WI38 (cell line): ENCODE measurements around the gene PSKH1.
A peak's percentile ranks its signal among the peaks of the same experiment; 100 is the strongest.
"Not testable (repeated sequence)": the region's sequence is repeated elsewhere in the genome, so short reads cannot be mapped to it uniquely, and the experiment has no call there.

Experiments
- H3K4me3 ChIP-seq: 2 replicates; pipeline ENCODE4 v1.5.1; 2011; ENCODE audit warnings: low read depth, mild to moderate bottlenecking, control low read depth, low read length
- TF ChIP-seq, protein P1 (sequence below): IDR thresholded peaks from 2 replicates; pipeline ENCODE4 v1.5.1; 2012; ENCODE audit warnings: low read depth, mild to moderate bottlenecking, control low read depth, low read length

Gene PSKH1

DNA sequence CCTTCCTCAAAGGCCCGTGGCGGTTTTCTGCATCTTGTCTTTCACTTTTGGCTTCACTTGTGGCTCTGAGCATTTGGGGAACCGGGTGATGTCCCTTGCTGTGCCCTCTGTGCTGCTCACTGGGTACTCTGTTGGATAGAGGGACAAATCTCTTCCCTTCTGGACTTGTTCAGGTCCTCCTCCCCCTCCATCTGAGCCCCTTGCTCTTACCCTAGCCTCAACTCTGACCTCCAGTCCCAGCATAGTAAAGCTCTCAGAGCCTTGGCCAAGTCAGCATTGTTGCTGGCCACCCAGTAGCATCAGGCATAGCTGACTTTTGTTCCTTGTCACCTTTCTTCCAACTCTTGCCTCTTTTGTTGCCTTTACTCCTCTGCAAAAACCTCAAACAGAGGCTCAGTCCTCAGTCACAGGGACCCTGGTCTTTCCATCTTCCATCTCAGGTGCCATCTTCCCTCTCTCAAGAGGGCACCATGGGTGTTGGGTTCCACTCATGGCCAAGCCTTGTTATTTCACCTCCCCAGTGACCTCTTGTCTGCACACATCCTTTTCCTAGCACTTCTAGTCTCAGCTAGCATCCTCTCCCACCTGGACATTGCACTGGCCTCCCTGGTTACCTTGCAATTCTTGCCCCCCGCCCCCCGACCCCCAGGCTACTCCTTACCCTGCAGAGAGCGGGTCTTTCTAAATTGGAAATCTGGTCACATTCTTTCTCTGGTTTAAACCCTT, 44.0 kb downstream of the PSKH1 start:
- TF ChIP-seq, protein P1, sequence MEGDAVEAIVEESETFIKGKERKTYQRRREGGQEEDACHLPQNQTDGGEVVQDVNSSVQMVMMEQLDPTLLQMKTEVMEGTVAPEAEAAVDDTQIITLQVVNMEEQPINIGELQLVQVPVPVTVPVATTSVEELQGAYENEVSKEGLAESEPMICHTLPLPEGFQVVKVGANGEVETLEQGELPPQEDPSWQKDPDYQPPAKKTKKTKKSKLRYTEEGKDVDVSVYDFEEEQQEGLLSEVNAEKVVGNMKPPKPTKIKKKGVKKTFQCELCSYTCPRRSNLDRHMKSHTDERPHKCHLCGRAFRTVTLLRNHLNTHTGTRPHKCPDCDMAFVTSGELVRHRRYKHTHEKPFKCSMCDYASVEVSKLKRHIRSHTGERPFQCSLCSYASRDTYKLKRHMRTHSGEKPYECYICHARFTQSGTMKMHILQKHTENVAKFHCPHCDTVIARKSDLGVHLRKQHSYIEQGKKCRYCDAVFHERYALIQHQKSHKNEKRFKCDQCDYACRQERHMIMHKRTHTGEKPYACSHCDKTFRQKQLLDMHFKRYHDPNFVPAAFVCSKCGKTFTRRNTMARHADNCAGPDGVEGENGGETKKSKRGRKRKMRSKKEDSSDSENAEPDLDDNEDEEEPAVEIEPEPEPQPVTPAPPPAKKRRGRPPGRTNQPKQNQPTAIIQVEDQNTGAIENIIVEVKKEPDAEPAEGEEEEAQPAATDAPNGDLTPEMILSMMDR, result no peak
- H3K4me3 ChIP-seq, result peak overlapping the region; percentile 85

DNA sequence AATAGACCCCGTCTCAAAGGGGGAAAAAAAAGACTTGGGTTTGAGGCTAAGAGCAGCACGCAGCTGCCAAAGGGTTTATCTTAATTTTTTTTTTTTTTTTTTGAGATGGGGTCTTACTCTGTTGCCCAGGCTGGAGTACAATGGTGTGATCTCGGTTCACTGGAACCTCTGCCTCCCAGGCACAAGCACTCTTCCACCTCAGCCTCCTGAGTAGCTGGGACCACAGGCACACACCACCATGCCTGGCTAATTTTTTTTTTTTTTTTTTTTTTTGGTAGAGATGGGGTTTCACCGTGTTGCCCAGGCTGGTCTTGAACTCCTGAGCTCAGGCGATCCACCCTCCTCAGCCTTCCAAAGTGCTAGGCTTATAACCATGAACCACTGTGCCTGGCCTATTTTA, 44.7 kb downstream of the PSKH1 start:
- not testable (repeated sequence) for H3K4me3 ChIP-seq

DNA sequence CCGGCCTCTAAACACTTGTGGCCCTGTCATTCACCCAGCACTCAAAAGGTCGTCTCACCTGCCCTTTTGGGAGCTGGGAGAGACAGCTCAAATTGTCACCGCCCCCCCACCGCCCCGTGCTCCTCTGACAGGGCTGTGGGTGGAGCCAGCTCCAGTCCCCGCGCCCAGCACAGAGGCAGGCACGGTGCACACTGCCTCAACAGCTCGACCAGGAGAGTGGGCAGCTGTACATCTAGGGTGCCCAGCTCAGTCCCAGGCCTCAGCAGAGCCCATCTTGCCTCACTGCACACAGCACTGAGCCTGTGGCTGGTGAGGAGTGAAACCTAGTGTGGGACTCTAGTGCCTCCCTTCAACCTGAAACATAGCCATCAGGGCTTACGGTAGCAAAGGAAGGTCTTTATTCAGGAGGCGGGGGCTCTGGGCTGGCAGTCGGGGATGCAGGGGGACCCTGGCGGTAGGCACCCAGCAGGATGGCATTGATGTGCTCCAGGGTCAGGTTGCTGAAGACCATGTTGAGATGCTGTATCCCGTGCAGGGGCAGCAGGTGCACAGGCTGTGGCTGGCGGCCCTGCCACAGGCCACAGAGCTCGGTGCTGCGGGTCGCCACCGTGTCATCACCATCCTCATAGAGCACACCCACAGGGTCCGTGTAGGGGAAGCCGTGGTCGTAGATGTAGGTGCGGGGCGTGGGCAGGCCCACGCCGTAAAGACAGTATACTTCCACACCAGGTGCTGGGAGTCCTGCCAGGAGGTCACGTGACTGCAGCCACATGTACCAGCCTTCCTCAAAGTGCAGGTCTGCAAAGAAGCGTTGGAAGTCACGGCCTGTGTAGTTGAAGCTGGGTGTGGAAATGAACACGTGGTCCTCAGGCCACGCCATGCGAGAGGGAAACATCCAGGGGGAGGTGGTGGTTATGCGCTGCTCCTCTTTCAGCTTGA, 46.7 kb downstream of the PSKH1 start:
- TF ChIP-seq, protein P1, result no peak

DNA sequence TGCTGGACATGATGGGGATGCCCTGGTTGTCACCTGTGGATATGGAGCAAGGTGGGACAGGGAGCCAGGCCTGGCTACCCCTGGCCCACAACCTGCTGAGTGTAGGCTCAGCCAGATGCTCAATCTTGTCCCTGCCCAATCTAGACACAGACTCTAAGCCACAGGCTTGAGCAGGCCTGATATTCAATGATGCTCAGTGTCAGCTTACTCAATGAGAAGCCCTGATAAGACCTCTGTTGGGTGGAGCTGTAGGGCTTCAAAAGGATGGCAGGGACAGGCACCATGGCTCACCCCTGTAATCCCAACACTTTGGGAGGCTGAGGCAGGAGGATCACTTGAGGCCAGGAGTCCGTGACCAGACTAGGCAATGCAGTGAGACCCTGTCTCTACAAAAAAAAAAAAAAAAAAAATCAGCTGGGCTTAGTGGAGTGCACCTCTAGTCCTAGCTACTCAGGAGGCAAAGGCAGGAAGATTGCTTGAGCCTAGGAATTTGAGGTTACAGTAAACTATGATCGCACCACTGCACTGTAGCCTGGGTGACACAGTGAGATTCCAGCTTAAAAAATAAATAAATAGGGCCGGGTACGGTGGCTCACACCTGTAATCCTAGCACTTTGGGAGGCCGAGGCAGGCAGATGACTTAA, 47.5 kb downstream of the PSKH1 start:
- H3K4me3 ChIP-seq, result no peak overlapping the region
- TF ChIP-seq, protein P1, result no peak

More for the DNA sequence above, 46.7 kb downstream of the PSKH1 start:
- no peak overlapping the region for H3K4me3 ChIP-seq

DNA sequence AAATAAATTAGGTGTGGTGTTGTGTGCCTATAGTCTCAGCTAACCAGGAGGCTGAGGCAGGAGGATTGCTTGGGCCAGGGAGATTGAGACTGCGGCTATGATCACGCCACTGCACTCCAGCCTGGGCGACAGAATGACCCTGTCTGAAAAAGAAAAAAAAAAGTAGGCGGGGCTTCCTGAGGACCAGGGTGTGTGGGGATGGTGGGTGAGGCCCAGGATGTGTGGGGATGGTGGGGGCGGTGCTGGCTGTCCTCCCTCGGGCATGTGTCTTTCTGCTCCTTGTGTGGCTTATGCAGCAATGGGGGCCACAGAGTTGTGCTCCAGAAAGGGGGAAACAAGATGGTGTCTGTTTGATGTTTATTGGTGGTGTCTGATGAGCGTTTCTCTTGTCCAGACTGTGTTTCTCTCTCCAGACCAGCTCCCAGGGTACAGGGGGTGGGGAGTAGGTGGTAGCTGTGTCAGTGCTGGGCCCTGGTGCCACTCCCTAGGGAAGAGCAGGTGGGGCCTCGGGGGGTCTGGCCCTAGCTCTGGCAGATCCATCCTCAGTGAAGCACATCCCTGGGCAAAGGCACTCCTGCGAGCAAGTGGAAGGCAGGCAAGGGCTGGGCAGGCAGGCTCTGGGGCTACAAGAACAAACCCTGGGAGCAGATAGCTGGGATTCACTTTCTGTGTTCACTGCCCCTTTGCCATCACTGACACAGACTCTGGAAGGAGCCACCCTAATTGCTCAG, 48.6 kb downstream of the PSKH1 start:
- H3K4me3 ChIP-seq, result no peak overlapping the region
- TF ChIP-seq, protein P1, result no peak

DNA sequence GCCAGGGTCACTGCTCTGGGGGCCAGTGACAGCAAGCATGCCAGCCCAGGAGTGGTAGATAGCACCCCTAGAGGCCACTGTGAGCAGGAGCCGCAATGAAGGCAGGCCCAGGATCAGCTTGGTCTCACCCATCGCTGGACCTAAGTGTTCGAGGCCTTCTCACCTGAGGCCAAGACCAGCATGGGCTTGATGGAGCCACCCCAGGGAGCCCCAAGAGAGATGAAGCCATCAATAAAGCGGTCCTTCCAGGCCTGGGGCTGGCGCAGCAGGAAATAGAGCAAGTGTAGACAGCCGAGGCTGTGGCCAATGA, 49.1 kb downstream of the PSKH1 start:
- TF ChIP-seq, protein P1, result peak; percentile 57
- H3K4me3 ChIP-seq, result no peak overlapping the region

DNA sequence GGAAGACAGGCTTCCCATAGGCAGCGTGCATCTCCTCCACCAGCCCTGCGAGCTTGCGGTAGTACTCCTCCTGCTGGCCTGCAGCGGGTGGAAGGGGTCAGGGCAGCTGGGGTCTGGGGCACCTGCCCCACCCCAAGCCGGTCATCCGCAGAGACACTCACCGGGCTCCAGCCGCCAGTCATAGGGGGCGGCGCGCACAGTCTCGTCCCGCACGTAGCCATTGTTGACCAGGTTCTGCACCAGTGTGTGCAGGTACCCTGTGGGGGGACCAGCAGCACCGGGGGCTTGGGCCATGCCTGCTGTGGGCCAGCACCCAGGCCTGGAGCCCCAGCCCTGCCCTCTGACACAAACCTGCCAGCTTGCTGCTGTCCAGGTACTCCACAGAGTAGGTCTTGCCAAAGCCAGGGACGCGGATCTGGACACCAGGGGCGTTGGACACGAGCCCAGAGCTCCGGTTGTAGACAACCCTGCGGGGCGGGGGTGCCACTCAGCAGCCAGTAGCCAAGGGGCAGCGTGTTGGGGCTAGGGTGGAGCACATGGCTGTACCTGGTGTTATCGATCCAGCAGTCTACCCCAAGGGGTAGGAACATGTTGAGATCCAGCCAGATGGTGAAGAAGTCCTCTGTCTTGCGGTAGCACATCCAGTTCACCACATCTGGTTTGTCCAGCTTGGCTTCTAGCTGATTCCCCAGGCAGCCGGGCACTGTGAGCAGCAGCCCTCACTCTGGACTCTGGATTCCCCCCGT, 49.6 kb downstream of the PSKH1 start:
- no peak overlapping the region for H3K4me3 ChIP-seq

More for the DNA sequence above, 49.6 kb downstream of the PSKH1 start:
- TF ChIP-seq, protein P1, result no peak
